Posterior cingulate gyrus (tissue), 11 donors: ENCODE results near the gene OR6K3.
A peak's percentile ranks its signal among the peaks of the same experiment; 100 is the strongest.
"Not testable (repeated sequence)": the region's sequence is repeated elsewhere in the genome, so short reads cannot be mapped to it uniquely, and the experiment has no call there.

Source experiments
- DNase-seq, 10 donors: peaks; one replicate each; pipeline versions ENCODE4 v3.0.0 to v3.0.0-alpha.2; 2020 to 2021; ENCODE audit warnings: mixed read lengths in 3 of 10
- intact Hi-C: fragments of 100-400 bp; cut with DNase I; formaldehyde crosslinking; loops from one replicate; pipeline ENCODE4 v1.15.1; 2023

OR6K3 gene

GRCh38 chr1:158720620-158721019 is at the start of gene OR6K3:
TSS of gene OR6K3 (minus strand) at chr1:158720720. CDS start at chr1:158718115, 2,605 bp downstream.
- DNase-seq: no peak
- intact Hi-C loops: no loop called here

GRCh38 chr1:158754420-158754819 is 33.9 kb upstream of the OR6K3 start, which contains the start of gene OR6K6:
TSS of gene OR6K6 (plus strand) at chr1:158754720. CDS start at chr1:158754888, 168 bp downstream.
- intact Hi-C loops: no loop called here
- DNase-seq: no peak

GRCh38 chr1:158752155-158752712 is 31.7 kb upstream of the OR6K3 start:
- intact Hi-C loops: no loop called here
- peak in 2 of 10 donors; percentile 52 to 58 for DNase-seq

- intact Hi-C loops: no loop called here
- DNase-seq: no peak
These were observed 15.3 kb upstream of the OR6K3 start for GRCh38 chr1:158735848-158736247.

- intact Hi-C loops: no loop called here
- DNase-seq: no peak
These were observed 12.0 kb upstream of the OR6K3 start for GRCh38 chr1:158732524-158732923.

GRCh38 chr1:158731707-158732106 is 11.2 kb upstream of the OR6K3 start:
- DNase-seq: no peak
- intact Hi-C loops: no loop called here

GRCh38 chr1:158730453-158730852 is 9.9 kb upstream of the OR6K3 start:
- no peak for DNase-seq
- intact Hi-C loops: no loop called here

GRCh38 chr1:158728510-158729225 is 8.1 kb upstream of the OR6K3 start:
- no peak for DNase-seq
- intact Hi-C loops: no loop called here

- intact Hi-C loops: no loop called here
- no peak for DNase-seq
These were observed 3.9 kb upstream of the OR6K3 start for GRCh38 chr1:158724442-158724841.

- intact Hi-C loops: no loop called here
- no peak for DNase-seq
These were observed 856 bp downstream of the OR6K3 start for GRCh38 chr1:158719664-158720063.

- DNase-seq: no peak
- intact Hi-C loops: no loop called here
These were observed 3.2 kb downstream of the OR6K3 start for GRCh38 chr1:158717344-158717743.

GRCh38 chr1:158716335-158716734 is 4.2 kb downstream of the OR6K3 start:
- DNase-seq: no peak
- intact Hi-C loops: no loop called here

GRCh38 chr1:158714754-158715153 is 5.8 kb downstream of the OR6K3 start:
- no peak for DNase-seq
- intact Hi-C loops: no loop called here

GRCh38 chr1:158711098-158711497 is 9.4 kb downstream of the OR6K3 start:
- intact Hi-C loops: no loop called here
- no peak for DNase-seq

- no peak for DNase-seq
- intact Hi-C loops: no loop called here
These were observed 14.4 kb downstream of the OR6K3 start for GRCh38 chr1:158706096-158706495.

- intact Hi-C loops: no loop called here
- no peak for DNase-seq
These were observed 20.0 kb downstream of the OR6K3 start, which contains the start of gene OR6K2 for GRCh38 chr1:158700552-158700951. TSS of gene OR6K2 (minus strand) at chr1:158700652. CDS start at chr1:158700652, 0 bp downstream.

- DNase-seq: no peak
- intact Hi-C loops: no loop called here
These were observed 25.9 kb downstream of the OR6K3 start for GRCh38 chr1:158694596-158694995.

- intact Hi-C loops: no loop called here
- DNase-seq: no peak
These were observed 28.2 kb downstream of the OR6K3 start for GRCh38 chr1:158692356-158692755.

- no peak for DNase-seq
- intact Hi-C loops: no loop called here
These were observed 28.6 kb downstream of the OR6K3 start for GRCh38 chr1:158691907-158692306.

GRCh38 chr1:158691149-158691548 is 29.4 kb downstream of the OR6K3 start:
- intact Hi-C loops, DNase-seq: not testable (repeated sequence)

GRCh38 chr1:158689875-158690274 is 30.6 kb downstream of the OR6K3 start:
- no peak for DNase-seq
- intact Hi-C loops: no loop called here

- no peak for DNase-seq
- intact Hi-C loops: no loop called here
These were observed 31.4 kb downstream of the OR6K3 start for GRCh38 chr1:158689110-158689509.
